Uterus (tissue), 2 donors: ENCODE results near the gene DNAJC25.
A peak's percentile ranks its signal among the peaks of the same experiment; 100 is the strongest.

ENCODE experiments used
- CTCF ChIP-seq, 4 experiments: fragments of 200-600 bp in 2 of 4; fragments of 450-650 bp in 2 of 4; sonication (generic) in 2 of 4; IDR thresholded peaks; one replicate each; pipeline ENCODE4 v1.5.1; 2016 to 2019; ENCODE audit warnings: antibody characterized with exemption in 4 of 4, mild to moderate bottlenecking in 2 of 4, moderate library complexity in 1 of 4
- POLR2A ChIP-seq, 2 donors: fragments of 450-650 bp; IDR thresholded peaks; one replicate each; pipeline ENCODE4 v1.6.1; 2016; ENCODE audit warnings: antibody characterized with exemption in 2 of 2, mild to moderate bottlenecking in 1 of 2, moderate library complexity in 1 of 2

GRCh38 chr9:111631214-111631971 lies at the start of gene DNAJC25:
- TF ChIP-seq CTCF (IDR thresholded peaks at IDR 0.05) (peak in 1 of 4 experiments; percentile 17), POLR2A (IDR thresholded peaks at IDR 0.05) (peak; percentile 99 to 100)
